Activated gamma-delta T cell treated with Interleukin-2 at 50 U/mL for 16 hours (primary cell): ENCODE results near the gene SREBF2.

Source experiments
- DNase-seq: peaks from one replicate; pipeline ENCODE4 v3.0.0-alpha.2; 2020

The SREBF2 gene

DNA sequence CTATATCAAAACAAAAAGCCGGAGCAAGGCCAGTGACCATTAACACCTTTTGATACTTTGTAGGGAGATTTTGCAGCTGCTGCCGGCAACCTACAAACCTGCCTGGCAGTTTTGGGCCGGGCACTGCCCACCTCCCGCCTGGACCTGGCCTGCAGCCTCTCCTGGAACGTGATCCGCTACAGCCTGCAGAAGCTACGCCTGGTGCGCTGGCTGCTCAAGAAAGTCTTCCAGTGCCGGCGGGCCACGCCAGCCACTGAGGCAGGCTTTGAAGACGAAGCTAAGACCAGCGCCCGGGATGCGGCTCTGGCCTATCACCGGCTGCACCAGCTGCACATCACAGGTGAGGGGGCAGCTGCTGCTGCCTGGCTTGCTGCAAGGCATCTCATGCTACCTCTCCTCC lies 47.7 kb downstream of the SREBF2 start:
- DNase-seq: no peak

DNA sequence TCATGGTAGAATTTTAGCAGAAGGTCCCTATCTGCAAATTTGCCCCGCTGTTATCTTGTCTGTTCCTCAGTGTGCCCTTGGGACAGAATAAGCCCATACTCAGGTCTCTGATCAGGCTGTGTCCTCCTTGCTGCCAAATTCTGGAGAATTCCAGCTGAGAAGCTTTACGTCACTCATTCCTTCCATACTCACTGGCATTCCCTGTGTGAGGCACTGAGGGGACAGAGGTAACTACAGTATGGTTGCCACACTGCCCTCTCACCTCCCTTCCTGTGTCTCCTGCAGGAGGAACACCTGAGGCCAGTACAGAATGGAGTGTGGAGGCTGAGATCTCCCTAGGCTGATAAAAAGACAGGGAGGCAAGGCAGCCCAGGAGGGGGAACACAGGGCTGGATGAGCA lies 50.5 kb downstream of the SREBF2 start:
- no peak for DNase-seq

DNA sequence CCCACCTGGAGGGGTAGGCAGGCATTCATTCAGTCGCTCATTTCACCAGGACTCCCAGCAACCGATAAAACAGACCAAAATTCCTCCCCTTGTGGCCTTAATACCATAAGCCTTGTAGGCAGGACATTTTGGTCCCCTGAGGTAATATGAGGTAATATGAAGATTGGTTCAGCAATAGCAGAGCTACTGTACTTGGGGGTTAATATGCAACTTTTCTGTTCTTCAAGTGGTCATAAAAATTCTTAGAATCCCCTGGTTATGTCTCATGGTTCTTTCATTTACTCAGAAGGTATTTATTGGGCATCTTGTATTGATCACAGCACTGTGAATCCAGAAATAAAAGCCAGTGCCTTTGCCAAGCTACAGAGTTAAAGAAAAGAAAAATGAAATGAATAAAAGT lies 52.2 kb downstream of the SREBF2 start:
- DNase-seq: no peak

DNA sequence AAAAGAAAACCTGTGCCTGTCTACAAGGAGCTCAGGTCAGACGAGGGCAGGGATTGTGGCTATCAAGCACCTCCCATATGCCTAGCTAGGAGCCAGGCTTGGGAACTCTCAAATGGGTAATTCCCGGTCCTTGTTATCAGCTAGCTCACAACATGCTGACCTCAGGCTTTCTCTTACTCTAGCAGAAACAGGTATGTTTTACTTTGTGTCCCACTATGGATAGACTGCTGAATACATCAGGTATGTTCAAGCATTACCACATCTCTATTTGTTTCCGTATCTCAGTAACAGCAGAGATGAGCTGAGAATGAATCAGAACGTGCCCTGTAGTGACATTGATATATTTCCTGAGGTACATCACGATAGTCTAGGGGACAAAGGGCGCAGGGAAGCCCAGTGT lies 52.6 kb downstream of the SREBF2 start:
- no peak for DNase-seq

GRCh38 chr22:41888627-41889200 lies 55.8 kb downstream of the SREBF2 start:
- DNase-seq: no peak

DNA sequence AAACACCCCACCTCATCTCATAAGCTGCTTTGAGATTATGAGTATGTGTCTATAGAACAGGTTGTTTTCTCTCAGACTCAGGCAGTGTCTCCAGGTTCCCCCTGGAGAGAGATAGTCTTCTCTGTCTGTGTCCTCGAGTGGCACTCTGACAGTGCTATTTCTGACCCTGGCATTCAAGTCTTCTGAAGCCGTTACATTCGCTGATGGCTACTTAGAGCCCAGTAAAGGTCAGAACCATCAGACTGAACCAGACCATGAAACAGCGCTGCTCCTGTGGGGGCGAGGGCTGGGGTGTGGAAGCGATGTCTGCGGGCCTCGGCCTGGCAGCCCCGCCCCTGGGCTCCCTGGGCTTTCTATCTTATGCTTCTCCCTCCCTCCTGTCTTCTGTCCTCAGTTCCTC lies 58.5 kb downstream of the SREBF2 start:
- DNase-seq: no peak

DNA sequence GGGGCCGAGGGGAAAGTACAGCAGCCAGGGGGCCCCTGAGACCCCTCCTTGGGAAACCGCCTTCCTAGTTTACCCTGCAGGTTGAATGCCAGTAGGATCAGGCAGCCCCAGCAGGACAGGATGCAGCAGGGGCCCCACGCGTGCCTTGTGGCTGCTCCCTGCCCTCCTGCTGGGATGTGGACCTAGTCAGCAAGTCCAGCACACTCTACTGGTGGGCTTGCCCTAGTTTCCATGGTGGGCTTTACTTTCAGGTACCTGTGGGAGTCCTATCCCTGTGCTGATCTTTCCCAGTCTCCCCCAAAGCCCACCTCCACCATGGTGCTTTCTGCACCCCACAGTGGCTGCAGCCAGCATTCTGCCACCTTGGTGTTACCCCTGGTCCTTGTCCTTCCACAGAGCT lies 59.8 kb downstream of the SREBF2 start:
- DNase-seq: no peak

DNA sequence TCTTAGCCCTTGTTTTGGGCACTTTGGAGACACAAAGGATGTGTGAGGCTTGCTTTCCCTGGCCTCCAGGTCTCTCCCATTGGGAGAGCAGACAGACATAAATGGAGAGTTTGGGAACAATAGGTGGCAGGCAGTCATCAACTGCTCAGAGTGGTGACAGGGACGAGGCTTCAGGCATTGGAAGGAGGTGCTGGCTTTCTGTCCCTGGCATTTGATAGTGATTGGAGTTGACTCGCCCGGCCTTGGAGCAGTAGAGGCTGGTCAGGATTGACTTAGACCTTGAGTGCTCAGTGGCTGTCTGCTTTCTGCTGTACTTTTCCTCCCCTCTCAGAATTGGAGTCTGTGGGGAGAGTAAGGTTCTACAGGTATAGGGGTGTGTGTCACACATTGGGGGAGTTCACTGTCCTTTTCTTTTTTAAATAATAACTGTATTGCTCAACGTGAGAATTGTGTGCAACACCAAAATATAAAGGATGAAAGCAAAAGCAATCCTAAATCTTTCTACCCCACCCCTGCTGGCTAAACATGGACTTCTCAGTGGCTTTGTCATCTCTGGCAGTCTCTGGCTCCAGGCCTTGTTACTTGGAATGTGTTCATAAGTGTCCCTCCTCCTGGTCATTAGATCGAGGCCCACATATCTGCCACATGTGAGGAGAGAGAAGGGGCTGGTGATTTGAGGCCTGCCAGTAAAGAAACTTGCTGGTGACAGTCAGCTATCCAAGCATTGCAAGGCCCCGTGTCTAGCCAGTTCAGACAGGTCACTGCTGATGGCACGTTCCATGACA lies 60.9 kb downstream of the SREBF2 start:
- DNase-seq: no peak

GRCh38 chr22:41898645-41899044 lies 65.7 kb downstream of the SREBF2 start:
- DNase-seq: no peak

GRCh38 chr22:41899110-41899509 lies 66.2 kb downstream of the SREBF2 start:
- DNase-seq: no peak

DNA sequence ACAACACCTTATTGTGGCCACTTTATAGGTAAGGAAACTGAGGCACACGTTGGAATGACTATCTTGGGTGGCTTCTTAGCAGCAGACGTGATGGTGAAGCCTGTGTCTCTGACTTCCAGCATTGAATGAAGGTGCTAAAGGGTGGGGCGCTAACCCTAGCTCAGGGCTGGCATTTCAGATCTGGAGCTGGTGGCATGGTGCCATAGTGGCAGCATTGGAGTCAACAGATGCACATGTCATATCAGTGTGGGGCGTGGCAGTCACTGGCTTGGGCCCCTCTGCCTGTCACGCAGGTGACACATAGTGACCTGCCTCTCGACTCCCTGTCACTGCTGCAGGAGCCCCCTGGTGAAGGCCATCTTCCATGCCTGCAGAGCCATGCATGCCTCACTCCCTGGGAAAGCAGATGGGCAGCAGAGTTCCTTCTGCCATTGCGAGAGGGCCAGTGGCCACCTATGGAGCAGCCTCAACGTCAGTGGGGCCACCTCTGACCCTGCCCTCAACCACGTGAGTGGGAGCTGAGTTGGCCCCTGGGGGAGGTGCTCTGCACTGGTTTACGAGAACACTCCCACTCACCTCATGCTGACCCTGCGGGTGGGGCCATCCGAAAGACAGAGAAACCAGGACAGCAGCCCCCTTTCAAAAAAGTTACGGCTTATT lies 67.2 kb downstream of the SREBF2 start:
- DNase-seq: no peak

- no peak for DNase-seq
These were observed 67.9 kb downstream of the SREBF2 start for GRCh38 chr22:41900652-41901312.

GRCh38 chr22:41902016-41902415 lies 69.1 kb downstream of the SREBF2 start:
- DNase-seq: no peak

DNA sequence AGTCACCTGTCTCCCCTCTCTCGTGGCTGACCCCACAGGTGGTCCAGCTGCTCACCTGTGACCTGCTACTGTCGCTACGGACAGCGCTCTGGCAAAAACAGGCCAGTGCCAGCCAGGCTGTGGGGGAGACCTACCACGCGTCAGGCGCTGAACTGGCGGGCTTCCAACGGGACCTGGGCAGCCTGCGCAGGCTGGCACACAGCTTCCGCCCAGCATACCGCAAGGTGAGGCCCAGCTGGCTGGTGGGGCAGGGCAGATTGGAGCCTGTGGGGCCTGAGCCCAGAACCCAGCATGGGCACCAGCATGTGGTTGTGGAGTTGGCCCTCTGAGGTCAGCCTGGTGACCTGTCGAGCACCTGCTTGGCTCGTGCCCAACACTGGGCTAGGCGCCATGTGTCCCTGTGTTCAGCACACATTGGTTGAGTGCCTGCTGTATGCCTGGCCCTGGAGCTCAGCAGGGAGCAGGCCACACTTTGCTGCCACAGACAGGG lies 70.1 kb downstream of the SREBF2 start:
- DNase-seq: no peak

GRCh38 chr22:41904450-41905410 lies 71.8 kb downstream of the SREBF2 start:
- no peak for DNase-seq

DNA sequence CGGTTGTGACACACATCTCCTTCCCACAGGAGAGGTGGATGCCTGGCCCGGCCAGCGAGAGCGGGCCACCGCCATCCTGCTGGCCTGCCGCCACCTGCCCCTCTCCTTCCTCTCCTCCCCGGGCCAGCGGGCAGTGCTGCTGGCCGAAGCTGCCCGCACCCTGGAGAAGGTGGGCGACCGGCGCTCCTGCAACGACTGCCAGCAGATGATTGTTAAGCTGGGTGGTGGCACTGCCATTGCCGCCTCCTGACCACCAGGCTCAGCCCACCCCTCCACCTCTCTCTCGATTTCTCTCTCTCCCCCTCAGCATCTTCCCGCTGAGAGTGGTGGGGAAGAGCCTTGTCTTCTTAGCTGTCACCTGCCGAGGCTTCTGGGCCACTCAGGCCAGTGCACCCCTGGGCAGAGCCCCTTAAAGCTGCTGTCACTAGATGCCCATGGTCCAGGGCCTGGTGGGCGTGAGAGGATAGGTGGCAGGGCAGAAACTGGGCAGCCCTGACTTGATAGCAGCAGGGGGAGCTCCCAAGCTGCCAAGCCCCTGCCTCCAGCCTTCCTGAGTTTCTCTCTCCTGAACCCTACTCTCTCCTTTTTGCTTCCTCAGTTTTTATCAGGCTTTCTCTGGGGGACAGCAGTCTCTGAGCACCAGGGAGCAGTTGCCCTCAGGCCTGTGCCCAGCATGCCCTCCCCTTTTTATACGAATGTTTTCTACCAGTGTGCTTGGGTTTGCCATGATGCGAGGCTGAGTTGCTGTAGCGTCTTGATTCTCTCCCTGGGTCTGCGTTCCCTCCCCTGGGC lies 72.7 kb downstream of the SREBF2 start:
- DNase-seq: no peak

- DNase-seq: no peak
These were observed 73.9 kb downstream of the SREBF2 start for GRCh38 chr22:41906822-41907221.

GRCh38 chr22:41907436-41908401 lies 74.8 kb downstream of the SREBF2 start:
- no peak for DNase-seq

GRCh38 chr22:41908411-41909309 lies 75.8 kb downstream of the SREBF2 start:
- no peak for DNase-seq
